Measurements from ENCODE around the gene FLT3.

FLT3 gene

GRCh38 chr13:27971236-27971645 lies 129.1 kb downstream of the FLT3 start:
- TF ChIP-seq, protein P1, sequence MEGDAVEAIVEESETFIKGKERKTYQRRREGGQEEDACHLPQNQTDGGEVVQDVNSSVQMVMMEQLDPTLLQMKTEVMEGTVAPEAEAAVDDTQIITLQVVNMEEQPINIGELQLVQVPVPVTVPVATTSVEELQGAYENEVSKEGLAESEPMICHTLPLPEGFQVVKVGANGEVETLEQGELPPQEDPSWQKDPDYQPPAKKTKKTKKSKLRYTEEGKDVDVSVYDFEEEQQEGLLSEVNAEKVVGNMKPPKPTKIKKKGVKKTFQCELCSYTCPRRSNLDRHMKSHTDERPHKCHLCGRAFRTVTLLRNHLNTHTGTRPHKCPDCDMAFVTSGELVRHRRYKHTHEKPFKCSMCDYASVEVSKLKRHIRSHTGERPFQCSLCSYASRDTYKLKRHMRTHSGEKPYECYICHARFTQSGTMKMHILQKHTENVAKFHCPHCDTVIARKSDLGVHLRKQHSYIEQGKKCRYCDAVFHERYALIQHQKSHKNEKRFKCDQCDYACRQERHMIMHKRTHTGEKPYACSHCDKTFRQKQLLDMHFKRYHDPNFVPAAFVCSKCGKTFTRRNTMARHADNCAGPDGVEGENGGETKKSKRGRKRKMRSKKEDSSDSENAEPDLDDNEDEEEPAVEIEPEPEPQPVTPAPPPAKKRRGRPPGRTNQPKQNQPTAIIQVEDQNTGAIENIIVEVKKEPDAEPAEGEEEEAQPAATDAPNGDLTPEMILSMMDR (IDR thresholded peaks at IDR 0.05): no peak
- no peak for TF ChIP-seq ZFX (IDR thresholded peaks at IDR 0.05; ENCODE audit: borderline replicate concordance)
- no peak overlapping the region for H3K27ac ChIP-seq

DNA sequence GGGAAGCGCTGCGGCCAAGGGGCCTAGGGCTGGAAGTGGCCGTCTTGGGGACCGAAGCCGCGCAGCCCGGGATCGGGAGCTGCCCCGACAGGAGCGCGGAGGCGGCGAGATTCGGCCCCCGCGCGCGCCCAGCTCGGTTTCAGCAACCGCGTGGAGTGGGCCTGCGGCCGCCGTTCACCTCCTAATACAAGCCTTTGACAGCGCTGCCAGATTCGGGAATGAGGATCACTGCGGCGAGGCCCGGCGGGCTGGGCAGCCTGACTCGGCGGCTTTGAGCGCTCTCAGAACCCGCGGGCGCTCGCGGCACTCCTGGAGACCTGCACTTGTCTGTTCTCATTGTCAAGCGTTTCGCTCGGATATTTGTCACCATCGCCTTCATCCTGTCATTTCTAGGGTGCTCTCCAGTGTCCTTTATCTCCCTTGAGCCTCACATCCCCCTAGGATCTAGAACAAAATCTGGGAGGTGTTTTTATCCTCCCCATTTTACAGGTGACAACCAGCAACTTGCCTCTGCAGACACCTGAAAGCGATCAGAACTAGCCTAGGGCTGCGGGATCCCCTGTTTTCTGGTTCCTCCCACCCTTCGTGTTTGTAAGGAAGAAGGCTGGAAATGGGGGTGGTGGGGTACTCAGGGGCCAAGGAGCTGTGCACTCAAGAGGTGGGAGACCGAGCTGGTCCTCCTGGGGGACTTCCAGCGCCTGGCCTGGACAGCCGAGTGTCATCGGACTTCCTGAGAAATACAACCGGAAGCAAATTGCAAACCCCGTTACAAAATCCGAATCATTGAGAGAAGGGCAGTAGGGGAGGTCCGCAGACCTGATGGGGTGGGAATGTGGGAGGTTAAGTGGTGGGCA lies 129.8 kb downstream of the FLT3 start:
- H3K27ac ChIP-seq: no peak overlapping the region
- TF ChIP-seq ZFX (IDR thresholded peaks at IDR 0.05; ENCODE audit: borderline replicate concordance): no peak
- TF ChIP-seq, protein P1 (IDR thresholded peaks at IDR 0.05): no peak

- TF ChIP-seq, protein P1 (IDR thresholded peaks at IDR 0.05): no peak
- H3K27ac ChIP-seq: no peak overlapping the region
Observed at GRCh38 chr13:27969866-27970229, 130.5 kb downstream of the FLT3 start.

GRCh38 chr13:27969082-27969865 lies 131.1 kb downstream of the FLT3 start, which contains the start of gene CDX2:
Gene CDX2, minus strand, starts transcription at chr13:27969315. Its CDS starts 309 bp downstream, at chr13:27969006.
- no peak within 1 kb of the TSS for H3K27ac ChIP-seq
- TF ChIP-seq, protein P1 (IDR thresholded peaks at IDR 0.05): no peak
- no peak for TF ChIP-seq ZFX (IDR thresholded peaks at IDR 0.05; ENCODE audit: borderline replicate concordance)

DNA sequence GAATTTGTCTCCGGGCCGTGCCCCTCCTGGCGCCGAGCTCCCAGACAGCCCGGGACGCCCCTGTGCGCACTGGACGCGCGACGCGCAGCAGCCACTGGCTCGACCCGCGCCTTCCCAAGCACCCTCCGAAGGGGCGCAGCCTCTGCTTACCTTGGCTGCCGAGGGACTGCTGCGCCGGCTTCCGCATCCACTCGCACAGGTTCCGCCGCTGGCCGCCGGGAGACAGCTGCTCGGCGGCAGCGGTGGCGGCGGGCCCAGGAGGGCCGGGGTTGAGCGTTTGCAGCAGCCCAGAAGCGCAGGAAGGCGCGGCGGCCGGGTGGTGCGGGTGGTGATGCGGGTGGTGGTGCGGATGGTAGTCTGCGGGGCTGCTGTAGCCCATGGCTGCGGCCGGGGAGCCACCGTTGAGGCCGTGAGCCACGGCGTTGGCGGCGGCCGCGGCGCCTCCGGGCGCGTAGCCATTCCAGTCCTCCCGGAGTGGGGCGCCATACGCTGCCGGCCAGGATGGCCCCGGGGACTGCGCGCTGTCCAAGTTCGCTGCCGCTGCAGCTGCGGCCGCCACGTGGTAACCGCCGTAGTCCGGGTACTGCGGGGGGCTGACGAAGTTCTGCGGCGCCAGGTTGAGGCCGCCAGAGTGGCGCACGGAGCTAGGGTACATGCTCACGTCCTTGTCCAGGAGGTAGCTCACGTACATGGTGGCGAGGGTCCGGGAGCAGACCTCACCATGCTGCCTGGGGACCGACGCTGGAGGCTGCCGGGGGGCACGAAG lies 131.9 kb downstream of the FLT3 start:
- H3K27ac ChIP-seq: no peak overlapping the region
- TF ChIP-seq ZFX (IDR thresholded peaks at IDR 0.05; ENCODE audit: borderline replicate concordance): no peak
- TF ChIP-seq, protein P1 (IDR thresholded peaks at IDR 0.05): no peak

GRCh38 chr13:27967736-27968315 lies 132.6 kb downstream of the FLT3 start:
- no peak overlapping the region for H3K27ac ChIP-seq
- TF ChIP-seq ZFX (IDR thresholded peaks at IDR 0.05; ENCODE audit: borderline replicate concordance): no peak
- TF ChIP-seq, protein P1 (IDR thresholded peaks at IDR 0.05): no peak
